ENCODE data around the gene ACAA2.

DNA sequence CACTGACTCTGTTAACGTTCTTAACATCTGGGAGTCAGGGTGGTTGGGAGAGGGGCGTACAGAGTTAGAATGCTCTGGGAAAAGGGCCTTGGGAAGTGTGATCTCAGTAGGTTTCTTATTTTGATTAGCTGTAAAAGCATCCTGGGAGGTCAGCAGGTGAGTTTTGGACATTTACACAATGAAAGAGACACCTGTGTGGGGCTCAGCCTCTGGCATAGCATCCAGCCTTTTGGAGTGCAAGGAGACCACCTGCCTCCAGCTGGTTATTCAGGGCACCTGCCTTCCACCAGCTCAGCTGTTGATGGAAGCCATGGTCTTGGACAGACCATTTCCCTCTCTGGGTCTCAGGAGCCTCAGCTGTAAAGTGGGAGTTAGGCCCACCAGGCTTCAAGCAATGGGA, 49.7 kb downstream of the ACAA2 start:
- no peak for TF ChIP-seq POLR2AphosphoS5 (IDR thresholded peaks at IDR 0.05; ENCODE audit: low read depth, low read length)
- no peak for TF ChIP-seq POLR2A (IDR thresholded peaks at IDR 0.05; ENCODE audit: low read depth, low read length)
- no peak for TF ChIP-seq TAF1 (IDR thresholded peaks at IDR 0.05; ENCODE audit: borderline replicate concordance, low read depth, low read length)

Data from GM12892 (cell line).